Measurements from ENCODE around the gene KCNMB4.

DNA sequence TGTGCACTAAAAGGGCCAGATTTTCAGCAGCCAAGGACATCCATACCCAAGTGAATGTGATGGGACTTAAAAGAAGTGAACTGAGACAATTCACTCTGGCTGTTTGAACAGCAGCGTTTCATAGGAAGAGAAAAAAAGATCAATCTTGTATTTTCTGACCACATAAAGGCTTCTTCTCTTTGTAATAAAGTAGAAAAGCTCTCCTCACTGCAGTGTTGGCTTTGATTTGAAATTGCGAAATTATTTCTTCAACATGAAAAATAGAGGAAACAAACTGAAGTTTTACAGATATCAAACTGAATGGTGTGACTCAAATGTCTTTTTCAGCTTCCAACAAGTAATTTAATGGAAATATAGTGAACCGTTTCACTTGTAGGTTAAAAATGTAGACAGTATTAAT is 11.3 kb upstream of the KCNMB4 start:
- TF ChIP-seq CTCF (IDR thresholded peaks at IDR 0.05; ENCODE audit: low read depth, low read length) (no peak), EZH2phosphoT487 (IDR thresholded peaks at IDR 0.05; ENCODE audit: low read depth) (no peak)
